Measurements from ENCODE around the gene DLGAP5. TPM values are rescaled to one million over a fixed set of nuclear protein-coding genes. Genes with fewer than 3 reads are reported as not detected.

DLGAP5 gene
- total RNA-seq, 2 donors from 2014 or later: 0.29 to 0.80 TPM

DNA sequence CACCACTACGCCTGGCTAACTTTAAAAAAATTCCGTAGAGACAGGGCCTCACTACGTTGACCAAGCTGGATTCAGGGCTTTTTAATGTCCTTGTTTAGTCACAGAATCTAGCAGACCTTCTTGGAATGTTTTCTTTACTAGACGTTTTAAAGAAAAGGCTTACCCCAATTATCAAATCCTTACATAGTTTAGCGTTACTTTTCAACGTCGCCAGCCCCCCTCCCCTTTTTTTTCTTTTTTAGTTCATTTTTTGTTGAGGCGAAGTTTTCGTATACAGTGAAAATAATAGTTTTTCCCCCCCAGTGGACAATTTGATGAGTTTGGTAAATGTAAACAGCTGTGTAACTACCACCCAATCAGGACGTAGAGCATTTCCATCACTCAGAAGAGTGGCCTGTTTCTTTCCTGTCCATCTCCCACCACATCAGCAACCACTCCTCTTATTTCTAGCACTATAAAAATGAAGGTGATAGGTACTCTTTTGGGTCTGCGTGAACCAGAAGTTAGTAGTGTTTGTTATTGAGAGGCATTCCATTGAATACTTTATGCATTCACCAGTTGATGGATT is 753 bp upstream of the DLGAP5 start:
- no peak for ATAC-seq
- DNase-seq: no peak
- intact Hi-C loops (cut with DNase I): no loop called here

DNA sequence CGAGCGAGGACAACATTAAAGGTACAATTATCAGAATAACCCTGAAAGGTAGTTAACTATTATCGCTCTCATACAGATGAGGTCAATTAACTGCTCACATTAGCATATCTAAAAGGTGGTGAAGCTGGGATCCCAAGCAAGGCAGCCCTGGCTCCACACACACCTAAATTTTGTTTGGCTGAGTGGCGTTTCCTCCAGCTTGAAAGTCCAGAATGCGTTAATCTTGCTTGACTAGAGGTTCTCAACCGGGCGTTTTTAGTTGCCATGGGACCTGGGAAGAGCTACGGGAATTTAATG is 531 bp downstream of the DLGAP5 start:
- DNase-seq: no peak
- intact Hi-C loops (cut with DNase I): no loop called here
- ATAC-seq: no peak

DNA sequence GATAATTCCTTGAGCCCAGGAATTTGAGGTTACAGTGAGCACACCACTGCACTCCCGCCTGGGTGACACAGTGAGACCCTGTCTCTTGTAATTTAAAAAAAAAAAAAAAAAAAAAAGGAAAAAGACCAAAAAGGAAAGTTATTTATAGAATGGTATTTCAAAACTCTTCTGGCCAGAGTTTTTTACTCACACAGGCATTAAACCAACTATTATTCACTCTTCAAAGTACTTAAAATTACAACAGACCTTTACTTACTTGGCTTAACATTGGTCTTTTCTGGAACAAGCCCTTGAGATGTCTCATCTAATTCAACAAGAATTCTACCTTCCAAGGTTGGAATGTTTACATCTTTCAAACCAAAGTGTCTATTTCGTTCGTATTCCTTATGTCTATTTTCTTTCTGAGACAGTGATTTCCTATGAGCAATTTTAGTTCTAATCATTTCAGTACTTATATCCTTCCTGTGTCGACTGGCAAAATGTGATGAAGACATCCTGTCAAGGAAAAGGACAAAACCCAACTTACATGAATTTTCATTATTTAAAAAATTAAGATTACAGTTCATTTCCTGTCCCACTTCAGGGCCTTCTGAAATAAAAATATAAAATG is 2.6 kb downstream of the DLGAP5 start:
- no peak for DNase-seq
- no peak for ATAC-seq
- intact Hi-C loops (cut with DNase I): no loop called here

DNA sequence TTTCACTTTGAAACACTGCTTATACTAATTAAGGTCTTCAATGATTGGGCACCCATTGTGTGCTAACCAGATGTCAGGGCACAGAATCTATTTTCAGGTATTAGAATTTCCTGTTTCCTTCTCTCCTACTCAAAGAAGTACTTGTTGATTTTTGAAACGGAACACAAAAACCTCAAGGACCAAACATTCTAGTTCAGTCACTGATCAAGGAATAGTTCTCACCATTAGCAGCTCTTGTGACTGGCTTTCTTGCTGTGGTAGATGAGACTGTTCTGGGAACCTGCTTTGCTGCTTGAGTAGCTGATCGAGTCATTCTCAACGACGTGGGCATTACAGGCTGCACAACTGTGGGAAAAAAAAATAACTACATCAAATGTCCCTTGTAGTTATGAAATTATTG is 11.0 kb downstream of the DLGAP5 start:
- DNase-seq: no peak
- intact Hi-C loops (cut with DNase I): no loop called here
- no peak for ATAC-seq

DNA sequence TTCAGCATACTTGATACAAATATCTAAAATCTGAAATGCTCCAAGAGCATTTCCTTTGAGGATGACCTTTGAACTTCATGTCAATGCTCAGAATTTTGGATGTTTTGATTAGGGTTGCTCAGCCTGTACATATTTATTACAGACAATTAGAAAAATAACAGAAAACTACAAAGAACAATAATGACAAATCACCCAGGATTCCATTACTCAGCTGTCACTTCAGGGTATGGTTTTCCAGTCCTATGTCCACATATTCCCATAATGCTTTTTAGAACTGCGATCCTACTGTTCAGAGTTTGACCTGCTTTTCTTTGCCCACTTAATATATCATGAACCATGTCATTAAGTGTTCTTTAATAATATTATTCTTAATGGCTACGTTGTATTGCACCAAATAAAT is 11.4 kb downstream of the DLGAP5 start:
- no peak for ATAC-seq
- DNase-seq: no peak
- intact Hi-C loops (cut with DNase I): no loop called here

DNA sequence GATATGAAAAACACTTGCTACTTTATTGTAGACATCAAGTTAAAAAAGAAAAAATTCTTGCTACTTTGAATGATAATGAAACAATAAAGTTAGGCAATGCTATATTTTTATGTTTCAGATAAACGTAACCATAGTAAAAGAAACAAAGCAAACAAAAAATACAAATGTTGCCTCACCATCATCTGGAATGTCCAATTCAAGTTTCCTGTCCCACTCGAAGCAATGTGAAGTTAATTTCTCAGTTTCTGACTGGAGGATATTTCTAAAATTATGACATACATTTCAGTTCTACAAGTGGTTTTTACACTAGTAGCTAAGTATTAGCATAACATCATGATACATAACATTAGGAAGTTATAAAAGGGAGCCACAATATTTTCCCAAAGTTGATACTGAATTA is 20.9 kb downstream of the DLGAP5 start:
- ATAC-seq (no peak), DNase-seq (no peak)
- intact Hi-C loops (cut with DNase I): no loop called here

DNA sequence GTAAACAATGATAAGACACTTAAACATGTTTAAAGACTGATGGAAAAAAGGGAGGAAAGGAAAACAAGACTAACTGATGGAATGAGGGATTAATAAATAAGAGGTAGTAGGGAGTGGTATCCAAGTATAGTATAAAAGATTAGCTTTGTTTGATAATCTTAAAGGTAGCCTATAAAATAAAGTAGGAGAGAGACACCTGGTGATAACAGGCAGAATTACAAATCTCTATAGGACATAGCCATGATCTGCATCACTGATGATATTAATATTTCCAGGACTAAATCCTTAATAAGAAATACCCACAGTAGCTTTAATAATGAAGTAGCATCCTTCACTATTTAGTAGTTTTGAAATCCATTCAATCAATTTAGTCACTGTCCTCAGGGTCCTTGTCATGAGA is 30.4 kb downstream of the DLGAP5 start:
- peak; percentile 61 to 70 for ATAC-seq
- no peak for DNase-seq
- intact Hi-C loops (cut with DNase I): loop anchor here in 1 of 2 donors (1.0 kb wide), 1 partner anchor 72 kb away; no protein-coding TSS in a partner anchor

DNA sequence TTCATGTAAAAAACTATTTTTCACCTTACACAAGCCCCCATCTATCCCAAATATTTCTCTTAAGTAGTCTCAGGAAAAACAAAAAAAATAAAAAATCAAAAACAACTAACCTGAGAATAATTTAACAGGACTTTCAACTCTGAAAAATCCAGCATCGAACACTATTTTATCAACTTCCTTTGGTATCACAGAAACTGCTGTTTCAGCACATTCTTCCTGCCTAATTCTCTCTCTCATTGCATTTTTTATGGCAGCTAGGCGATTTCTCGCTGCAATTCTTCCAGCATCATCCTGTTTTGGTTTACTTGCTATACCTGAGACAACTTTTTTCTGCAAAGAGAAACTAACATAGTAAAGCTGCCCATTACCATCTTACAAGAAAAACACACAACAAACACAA is 33.0 kb downstream of the DLGAP5 start:
- no peak for DNase-seq
- intact Hi-C loops (cut with DNase I): loop anchor here in 1 of 2 donors (2.0 kb wide), 1 partner anchor 66 kb away; no protein-coding TSS in a partner anchor
- ATAC-seq: no peak

DNA sequence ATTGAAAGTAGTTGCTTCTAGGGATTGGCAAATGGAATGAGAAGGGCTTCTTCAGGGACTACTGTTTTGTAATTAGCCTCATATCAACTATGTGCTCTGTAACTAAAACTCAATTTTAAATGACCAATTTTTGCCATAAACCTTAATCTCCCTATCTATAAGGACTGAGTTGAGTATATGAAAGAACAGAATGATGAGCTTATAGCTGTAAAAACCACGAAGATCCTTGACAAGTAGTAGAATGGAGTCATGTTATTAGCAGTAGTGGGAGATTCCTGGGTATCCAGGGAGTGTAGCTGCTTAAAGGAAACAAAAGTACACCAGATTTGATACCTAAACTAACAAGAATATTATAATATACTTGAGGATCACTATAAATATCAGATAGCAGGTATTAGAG is 34.3 kb downstream of the DLGAP5 start:
- DNase-seq (no peak), ATAC-seq (no peak)
- intact Hi-C loops (cut with DNase I): no loop called here

DNA sequence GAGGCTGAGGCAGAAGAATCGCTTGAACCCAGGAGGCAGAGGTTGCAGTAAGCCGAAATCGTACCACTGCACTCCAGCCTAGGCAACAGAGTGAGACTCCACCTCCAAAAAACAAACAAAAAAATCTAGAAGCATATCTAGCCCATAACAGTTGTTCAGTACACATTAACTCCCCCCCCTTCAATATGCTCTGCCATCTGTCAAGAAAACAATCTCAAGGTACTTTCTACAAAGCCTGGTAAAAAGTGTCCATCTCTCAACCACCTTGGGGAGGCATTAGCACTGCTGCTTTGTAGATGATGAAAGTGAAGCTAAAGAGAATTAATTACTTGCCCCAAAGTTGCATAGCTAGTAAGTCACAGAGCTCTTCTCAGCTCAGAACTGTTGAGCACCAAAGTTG is 37.4 kb downstream of the DLGAP5 start:
- DNase-seq (no peak), ATAC-seq (no peak)
- intact Hi-C loops (cut with DNase I): no loop called here

DNA sequence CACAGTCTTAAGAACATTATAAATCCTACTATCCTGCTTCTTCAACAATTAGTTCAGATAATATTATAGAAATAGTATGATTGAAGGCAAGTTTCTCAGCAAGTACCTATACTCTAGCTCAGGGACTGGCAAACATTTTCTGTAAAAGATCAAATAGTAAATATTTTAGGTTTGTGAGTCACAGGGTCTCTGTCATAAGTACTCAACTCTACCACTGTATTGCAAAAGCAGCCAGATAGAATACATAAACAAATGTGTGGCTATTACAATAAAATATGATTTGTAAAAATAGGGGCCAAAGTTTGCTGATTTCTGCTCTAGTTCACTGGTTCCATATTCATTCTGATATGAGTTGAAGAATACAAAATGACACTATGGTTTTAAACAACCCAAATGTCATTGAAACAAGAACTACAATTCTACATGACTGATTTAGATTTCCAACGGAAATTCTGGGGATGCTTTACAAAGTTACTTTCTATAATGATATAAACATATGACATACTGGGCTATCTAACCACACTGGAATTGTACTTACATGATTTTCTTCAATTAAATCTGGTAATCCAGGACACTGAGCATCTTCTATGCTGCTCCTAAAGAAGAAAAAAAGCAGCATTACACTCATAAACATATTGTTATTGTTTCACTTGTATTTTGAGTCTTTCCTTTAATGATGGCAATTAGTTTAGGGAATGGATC is 39.2 kb downstream of the DLGAP5 start:
- intact Hi-C loops (cut with DNase I): no loop called here
- ATAC-seq: no peak
- DNase-seq: no peak

DNA sequence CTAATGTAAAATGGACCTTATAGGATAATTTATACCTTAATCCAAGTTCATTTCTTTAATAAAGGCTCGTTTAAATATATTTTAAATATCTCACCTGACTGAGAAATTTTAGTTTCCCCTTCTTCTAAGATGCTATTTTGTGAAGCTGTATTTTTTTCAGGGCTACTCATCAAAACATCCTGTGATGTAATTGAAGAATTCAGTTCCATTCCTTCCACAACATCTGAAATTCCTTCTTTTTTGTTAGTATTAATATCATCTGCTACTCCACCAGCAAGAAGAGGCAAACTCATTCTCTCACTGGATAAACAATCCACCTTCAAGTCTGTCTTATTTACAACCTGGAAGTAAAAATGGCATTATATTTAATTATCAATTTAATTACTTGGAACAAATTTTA is 39.8 kb downstream of the DLGAP5 start:
- intact Hi-C loops (cut with DNase I): no loop called here
- ATAC-seq: no peak

DNA sequence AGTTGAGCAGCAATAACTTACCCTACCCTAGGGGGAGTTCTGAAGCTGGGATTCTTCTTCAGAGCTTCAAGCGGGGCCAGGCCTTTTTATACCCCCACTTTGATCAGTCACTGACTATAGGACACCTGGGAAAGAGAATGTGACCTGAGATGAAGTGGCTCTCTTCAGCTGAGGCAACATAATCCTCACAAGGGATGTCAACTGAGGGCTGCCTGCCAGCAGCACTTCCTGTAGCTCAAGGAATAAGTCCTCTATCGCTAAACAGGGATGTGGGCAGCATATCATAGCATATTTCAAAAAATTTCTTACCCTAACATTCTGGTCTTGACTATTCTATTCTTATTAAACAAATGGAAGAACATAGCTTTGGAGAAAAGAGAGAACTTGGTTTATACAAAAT is 45.0 kb downstream of the DLGAP5 start:
- ATAC-seq (no peak), DNase-seq (no peak)
- intact Hi-C loops (cut with DNase I): no loop called here

More for the DNA sequence above, 39.8 kb downstream of the DLGAP5 start:
- no peak for DNase-seq

DNA sequence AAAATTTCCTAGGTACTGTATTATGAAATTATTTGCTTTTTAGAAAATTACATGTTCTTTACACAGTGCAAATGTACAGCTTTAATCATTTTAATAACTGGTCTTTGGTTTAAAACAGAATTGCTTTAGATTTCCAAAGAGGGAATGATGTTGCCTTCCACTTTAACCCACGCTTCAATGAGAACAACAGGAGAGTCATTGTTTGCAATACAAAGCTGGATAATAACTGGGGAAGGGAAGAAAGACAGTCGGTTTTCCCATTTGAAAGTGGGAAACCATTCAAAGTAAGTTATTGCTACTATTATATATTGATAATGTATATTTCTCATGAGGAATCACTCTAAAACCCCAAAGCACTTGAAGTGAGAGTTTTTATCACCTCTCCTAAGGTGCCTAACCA is 48.9 kb downstream of the DLGAP5 start:
- DNase-seq (no peak), ATAC-seq (no peak)
- intact Hi-C loops (cut with DNase I): no loop called here

DNA sequence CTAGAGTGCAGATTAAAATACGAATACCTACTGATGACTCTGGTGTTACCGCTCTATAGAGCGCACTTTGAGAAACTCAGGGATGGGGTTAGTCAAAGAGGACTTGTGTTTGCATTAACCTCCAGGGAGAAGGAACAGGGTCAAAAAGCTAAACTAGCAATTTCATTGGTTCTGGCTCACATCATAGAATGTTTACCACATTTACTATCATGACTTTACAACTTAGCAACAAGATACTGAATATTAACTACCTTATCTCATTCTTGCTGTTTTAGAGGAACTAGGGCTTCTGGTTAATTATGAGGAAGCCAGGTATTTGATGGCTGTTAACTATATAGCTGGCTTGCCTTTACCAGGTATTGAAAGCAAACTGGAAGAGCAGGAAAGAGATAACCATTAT is 49.6 kb downstream of the DLGAP5 start:
- no peak for ATAC-seq
- no peak for DNase-seq
- intact Hi-C loops (cut with DNase I): no loop called here

DNA sequence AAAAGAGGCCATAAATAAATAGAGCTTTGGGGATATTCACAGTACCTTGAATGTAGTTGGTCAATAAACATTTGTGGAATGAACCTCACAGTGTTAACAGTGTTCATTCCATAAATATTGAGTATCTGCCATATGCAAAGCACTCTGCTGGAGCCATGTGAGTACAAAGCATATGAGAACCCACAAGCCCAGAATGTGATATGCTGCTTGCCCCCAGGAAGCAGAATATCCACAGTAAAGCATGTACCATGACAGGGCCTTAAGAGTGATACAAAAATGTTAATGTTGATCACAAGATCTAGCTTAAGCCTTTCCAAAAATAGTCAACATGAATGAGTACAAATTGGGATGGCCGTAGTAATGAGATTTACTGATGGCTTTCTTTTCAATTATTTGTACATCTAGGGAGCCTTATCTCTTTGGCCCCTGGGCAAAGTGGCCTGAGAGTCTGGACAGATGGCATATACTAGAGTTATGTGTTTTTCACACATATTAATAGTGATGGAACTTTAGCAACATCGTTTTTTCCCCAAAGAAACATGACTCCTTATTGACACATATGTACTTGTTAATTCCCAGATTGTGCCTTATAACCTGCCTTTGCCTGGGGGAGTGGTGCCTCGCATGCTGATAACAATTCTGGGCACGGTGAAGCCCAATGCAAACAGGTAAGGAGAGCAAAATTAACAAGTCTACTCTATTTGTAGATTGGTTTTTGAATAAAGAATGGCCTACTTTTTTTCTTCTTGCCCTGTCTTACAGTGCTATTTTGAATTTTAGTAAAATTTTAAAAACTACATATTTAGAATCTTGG is 51.5 kb downstream of the DLGAP5 start:
- ATAC-seq: no peak

DNA sequence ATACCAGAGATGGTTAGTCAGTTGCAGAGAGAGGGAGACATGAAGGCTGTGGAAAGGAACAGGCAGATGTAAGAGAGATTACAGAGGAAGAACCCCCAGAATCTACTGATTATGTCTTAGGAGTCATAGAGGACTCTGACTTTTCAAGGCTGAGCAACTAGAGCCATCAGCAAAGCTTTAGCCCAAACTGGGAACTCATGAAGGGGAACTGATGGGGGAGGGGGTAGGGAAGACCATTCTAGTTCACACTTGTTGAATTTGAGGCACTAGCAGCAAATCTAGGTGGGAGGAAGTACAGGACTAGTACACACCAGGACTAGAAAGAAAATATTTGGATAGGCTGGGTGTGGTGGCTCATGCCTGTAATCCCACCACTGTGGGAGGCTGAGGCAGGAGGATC is 52.2 kb downstream of the DLGAP5 start:
- DNase-seq (no peak), ATAC-seq (no peak)
- intact Hi-C loops (cut with DNase I): loop anchor here in 1 of 2 donors (5.0 kb wide), 1 partner anchor 37 kb away; no protein-coding TSS in a partner anchor

More for the DNA sequence above, 51.5 kb downstream of the DLGAP5 start:
- intact Hi-C loops (cut with DNase I): loop anchor here in 1 of 2 donors (5.0 kb wide), 1 partner anchor 38 kb away; no protein-coding TSS in a partner anchor
- no peak for DNase-seq

DNA sequence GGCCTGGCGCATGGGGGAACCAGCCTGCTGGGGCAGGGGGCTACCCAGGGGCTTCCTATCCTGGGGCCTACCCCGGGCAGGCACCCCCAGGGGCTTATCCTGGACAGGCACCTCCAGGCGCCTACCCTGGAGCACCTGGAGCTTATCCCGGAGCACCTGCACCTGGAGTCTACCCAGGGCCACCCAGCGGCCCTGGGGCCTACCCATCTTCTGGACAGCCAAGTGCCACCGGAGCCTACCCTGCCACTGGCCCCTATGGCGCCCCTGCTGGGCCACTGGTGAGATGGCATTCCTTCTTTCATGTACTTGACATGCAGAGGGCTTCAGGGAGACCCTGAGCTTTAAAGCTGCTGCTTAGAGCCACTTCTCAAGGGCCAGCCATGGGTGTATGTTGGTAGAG is 53.3 kb downstream of the DLGAP5 start:
- intact Hi-C loops (cut with DNase I): loop anchor here in 1 of 2 donors (5.0 kb wide), 1 partner anchor 36 kb away; no protein-coding TSS in a partner anchor
- no peak for DNase-seq
- ATAC-seq: peak in 1 of 2 donors; percentile 5

DNA sequence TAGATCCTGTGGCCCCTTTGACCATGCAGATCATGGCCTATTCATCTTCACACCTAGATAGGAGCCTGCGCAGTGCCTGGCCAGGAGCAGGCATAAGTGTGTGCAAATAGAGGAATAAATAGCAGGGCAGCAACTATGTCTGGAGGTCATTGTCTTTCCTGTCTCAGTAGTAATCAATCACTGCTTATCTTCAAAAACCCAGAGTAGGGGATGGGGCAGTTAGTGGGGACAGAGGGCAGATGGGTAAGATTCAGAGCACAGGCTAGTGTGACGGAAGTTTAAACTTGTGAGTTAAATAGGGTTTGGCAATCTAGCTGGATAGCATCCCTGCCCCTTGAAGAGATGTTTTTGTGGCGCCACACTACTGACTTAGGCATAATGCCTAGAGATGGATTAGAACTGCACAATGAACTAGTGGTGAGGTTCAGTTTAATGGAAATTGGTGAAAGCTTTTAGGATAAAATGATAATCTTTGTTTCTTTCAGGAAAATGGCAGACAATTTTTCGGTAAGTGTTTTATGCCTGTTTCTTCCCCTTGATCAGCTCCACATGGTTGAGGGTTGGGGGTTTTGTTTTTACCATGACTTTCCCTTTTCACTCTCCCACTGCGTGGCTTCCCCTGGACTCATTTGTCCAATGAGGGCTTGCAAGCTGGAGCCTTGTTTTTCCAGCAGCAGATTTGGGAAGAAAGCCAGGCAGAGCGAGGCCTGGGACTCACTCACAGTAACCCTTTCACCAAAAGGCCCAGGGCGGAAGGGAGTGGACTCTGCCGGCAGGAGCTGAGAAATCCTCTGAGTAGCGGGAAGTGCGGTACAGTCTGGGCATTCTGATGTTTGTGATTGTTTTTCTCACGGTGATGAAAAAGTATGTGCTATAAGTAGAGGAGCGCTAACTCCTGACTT is 54.2 kb downstream of the DLGAP5 start:
- ATAC-seq (peak; percentile 90 to 91), DNase-seq (peak; percentile 89)
- intact Hi-C loops (cut with DNase I): loop anchor here in 1 of 2 donors (5.0 kb wide), 1 partner anchor 35 kb away; no protein-coding TSS in a partner anchor
